Heart right ventricle (tissue), 16 donors: ENCODE results near the gene FLNA. TPM values are rescaled to one million over a fixed set of nuclear protein-coding genes. Genes with fewer than 3 reads are reported as not detected.

ENCODE experiments used
- ATAC-seq, 8 donors: fragments of 200-7000 bp; cut with Tn5 transposase; one replicate each; pipeline ENCODE4 v1.9.1; 2020; ENCODE audit warnings: mild to moderate bottlenecking in 8 of 8, moderate library complexity in 8 of 8, moderate number of reproducible peaks in 1 of 8
- DNase-seq, 2 donors: peaks; one replicate each; pipeline ENCODE4 v3.0.0-alpha.2; 2020
- H3K27ac ChIP-seq, 10 donors: fragments of 200-600 bp; sonication (generic) in 2 of 10; one replicate each; pipeline versions ENCODE4 v1.5.0 to v1.8.0; 2020 to 2022; ENCODE audit warnings: mild to moderate bottlenecking in 3 of 10
- H3K27me3 ChIP-seq, 7 donors: fragments of 200-600 bp; one replicate each; pipeline ENCODE4 v1.8.0; 2021 to 2022; ENCODE audit warnings: mild to moderate bottlenecking in 2 of 7
- H3K36me3 ChIP-seq, 9 donors: fragments of 200-600 bp; sonication (generic) in 1 of 9; one replicate each; pipeline versions ENCODE4 v1.5.0 to v1.8.0; 2020 to 2022; ENCODE audit warnings: mild to moderate bottlenecking in 2 of 9
- H3K4me1 ChIP-seq, 9 donors: fragments of 200-600 bp; sonication (generic) in 1 of 9; one replicate each; pipeline versions ENCODE4 v1.5.0 to v1.8.0; 2020 to 2022; ENCODE audit warnings: mild to moderate bottlenecking in 4 of 9
- H3K4me3 ChIP-seq, 10 donors: fragments of 200-600 bp; sonication (generic) in 2 of 10; one replicate each; pipeline versions ENCODE4 v1.5.0 to v1.8.0; 2020 to 2022; ENCODE audit warnings: mild to moderate bottlenecking in 7 of 10, moderate library complexity in 2 of 10
- H3K9me3 ChIP-seq, 11 donors: fragments of 200-600 bp in 10 of 11; sonication (generic) in 2 of 11; one replicate each; pipeline versions ENCODE4 v1.5.0 to v1.8.0; 2013 to 2022; ENCODE audit warnings: mild to moderate bottlenecking in 2 of 11, control low read depth in 1 of 11, moderate library complexity in 1 of 11
- WGBS, 2 donors: extraction: QIAGEN DNeasy Blood & Tissue Kit; methylation state at CpG; one replicate each; pipeline ENCODE4 v1.1.7; 2013; ENCODE audit warnings: inconsistent platforms in 1 of 2; 5-methylcytosine and 5-hydroxymethylcytosine counted together
- intact Hi-C, 10 donors: fragments of 100-400 bp; cut with DNase I; formaldehyde crosslinking; loops; one replicate each; pipeline versions ENCODE4 v1.11.1 to v1.14.2; 2022
- polyA plus RNA-seq, 2 donors: library from polyadenylated mRNA; stranded (reverse); fragments of 200-250 nt; gene quantifications; one replicate each; pipeline ENCODE4 v1.2.3, GENCODE V29; 2013
- total RNA-seq, 10 donors: library from RNA; stranded (reverse); fragmentation: NEBNext Ultra II Directional in 3 of 10; extraction: Animal tissue kit (Norgen Biotek cat#: 25700) in 3 of 10; gene quantifications; one replicate each; pipeline versions ENCODE4 v1.2.1 to v1.2.4, GENCODE V29; 2021 to 2023
- TF ChIP-seq, protein P1 (sequence below), 9 donors: fragments of 200-600 bp; sonication (generic) in 2 of 9; IDR thresholded peaks; one replicate each; pipeline versions ENCODE4 v1.5.0 to v1.8.0; 2021 to 2022; ENCODE audit warnings: antibody characterized with exemption in 9 of 9, mild to moderate bottlenecking in 5 of 9, moderate library complexity in 1 of 9
- donor health status: Arrhythmogenic right ventricular cardiomyopathy.
- donor health status: ischemic (EF 13 %, LVEDD 7.1; RV severe dilation, severe dysfunction).
- donor health status: healthy with polysubstance abuse.
- donor health status: DM: no; HTN: yes; CAD: no.
- donor health status: DM: no; HTN: no; CAD: no.
- donor health status: ischemic (EF 25% LVEDD 6.9; RV normal size, moderate dysfunction).
- donor health status: ischemic (EF 25% LVEDD 5.7; RV mildly dilated, moderate dysfunction).
- donor health status: healthy.
- donor health status: DM: yes; HTN: yes; CAD: no.
- donor health status: Ischemic cardiomyopathy.
- donor health status: ischemic (EF 35%, LVEDD 5.7; RV mildly dilated, moderate dysfunction).
- donor health status: nonischemic (EF 11% LVEDD 7.7; RV severe dilation, severe dysfunction).
- donor health status: DM: yes; HTN: yes; CAD: no.
- donor health status: PGD.
- donor health status: ischemic (EF 29% LVEDD 5.4; RV normal size, mild dysfunction).
- donor health status: nonischemic (EF 23%, LVEDD 6.1; RV moderate dilation, normal function).

FLNA gene
- total and polyA plus RNA-seq, 12 donors, result 139 to 442 (median 199) TPM

- 76% methylated on average over 17 to 24 of the region's 24 CpGs for WGBS, 2 donors
- no peaks in the 10 kb centered on the region for H3K27me3 ChIP-seq
- intact Hi-C loops, result no loop called here
- H3K4me3 ChIP-seq, result no peak overlapping the region
- no peak for DNase-seq
- H3K36me3 ChIP-seq, result peaks cover 0 to 100% (median 43%) of the 10 kb centered on the region in 9 donors
- no peak overlapping the region for H3K27ac ChIP-seq
- H3K9me3 ChIP-seq, result no peaks in the 10 kb centered on the region
- TF ChIP-seq, protein P1, sequence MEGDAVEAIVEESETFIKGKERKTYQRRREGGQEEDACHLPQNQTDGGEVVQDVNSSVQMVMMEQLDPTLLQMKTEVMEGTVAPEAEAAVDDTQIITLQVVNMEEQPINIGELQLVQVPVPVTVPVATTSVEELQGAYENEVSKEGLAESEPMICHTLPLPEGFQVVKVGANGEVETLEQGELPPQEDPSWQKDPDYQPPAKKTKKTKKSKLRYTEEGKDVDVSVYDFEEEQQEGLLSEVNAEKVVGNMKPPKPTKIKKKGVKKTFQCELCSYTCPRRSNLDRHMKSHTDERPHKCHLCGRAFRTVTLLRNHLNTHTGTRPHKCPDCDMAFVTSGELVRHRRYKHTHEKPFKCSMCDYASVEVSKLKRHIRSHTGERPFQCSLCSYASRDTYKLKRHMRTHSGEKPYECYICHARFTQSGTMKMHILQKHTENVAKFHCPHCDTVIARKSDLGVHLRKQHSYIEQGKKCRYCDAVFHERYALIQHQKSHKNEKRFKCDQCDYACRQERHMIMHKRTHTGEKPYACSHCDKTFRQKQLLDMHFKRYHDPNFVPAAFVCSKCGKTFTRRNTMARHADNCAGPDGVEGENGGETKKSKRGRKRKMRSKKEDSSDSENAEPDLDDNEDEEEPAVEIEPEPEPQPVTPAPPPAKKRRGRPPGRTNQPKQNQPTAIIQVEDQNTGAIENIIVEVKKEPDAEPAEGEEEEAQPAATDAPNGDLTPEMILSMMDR (IDR thresholded peaks at IDR 0.05), result no peak
- peaks cover 0 to 31% (median 6%) of the 10 kb centered on the region in 9 donors for H3K4me1 ChIP-seq
- ATAC-seq, result no peak
Observed at GRCh38 chrX:154353172-154353843, 21.1 kb downstream of the FLNA start.

- intact Hi-C loops, result no loop called here
Observed at GRCh38 chrX:154352466-154352865, 22.0 kb downstream of the FLNA start.

DNA sequence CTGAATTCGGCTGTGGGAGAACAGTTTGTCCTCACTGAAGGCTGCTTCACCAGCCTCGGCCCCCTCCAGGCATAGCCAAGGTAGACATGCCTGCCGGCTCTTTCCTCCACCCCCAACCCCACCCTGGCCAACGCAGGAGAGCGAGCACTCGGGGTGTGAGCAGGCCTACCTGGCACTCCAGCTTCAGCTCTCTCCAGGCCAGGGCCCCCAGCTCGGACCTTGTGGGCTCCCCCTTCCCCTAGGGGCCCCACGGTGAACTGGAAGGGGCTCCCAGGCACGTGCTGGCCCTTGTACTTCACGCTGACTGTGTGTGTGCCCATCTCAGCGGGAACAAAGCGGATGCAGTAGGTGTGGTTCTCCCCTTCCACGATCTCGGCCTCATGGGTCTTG is 22.4 kb downstream of the FLNA start:
- Histone ChIP-seq H3K4me3 (no peak overlapping the region), H3K27ac (peak overlapping the region in 2 of 10 donors; percentile 13 to 56), H3K9me3 (no peaks in the 10 kb centered on the region), H3K4me1 (peaks cover 0 to 36% (median 3%) of the 10 kb centered on the region in 9 donors), H3K27me3 (no peaks in the 10 kb centered on the region), H3K36me3 (peaks cover 0 to 90% (median 32%) of the 10 kb centered on the region in 9 donors)
- intact Hi-C loops, result no loop called here
- TF ChIP-seq, protein P1 (IDR thresholded peaks at IDR 0.05), result no peak
- DNase-seq, result no peak
- ATAC-seq, result no peak
- WGBS, 2 donors, result 66 to 67% methylated on average over 14 of the region's 14 CpGs

More at GRCh38 chrX:154352466-154352865, 22.0 kb downstream of the FLNA start:
- TF ChIP-seq, protein P1 (IDR thresholded peaks at IDR 0.05), result no peak
- H3K27me3 ChIP-seq, result no peaks in the 10 kb centered on the region
- DNase-seq (no peak), ATAC-seq (no peak)
- H3K36me3 ChIP-seq, result peaks cover 0 to 94% (median 34%) of the 10 kb centered on the region in 9 donors
- H3K9me3 ChIP-seq, result no peaks in the 10 kb centered on the region
- peaks cover 0 to 32% (median 3%) of the 10 kb centered on the region in 9 donors for H3K4me1 ChIP-seq
- H3K4me3 ChIP-seq, result no peak overlapping the region
- peak overlapping the region in 1 of 10 donors; percentile 56 for H3K27ac ChIP-seq
- 74% methylated on average over 13 of the region's 13 CpGs for WGBS, 2 donors

DNA sequence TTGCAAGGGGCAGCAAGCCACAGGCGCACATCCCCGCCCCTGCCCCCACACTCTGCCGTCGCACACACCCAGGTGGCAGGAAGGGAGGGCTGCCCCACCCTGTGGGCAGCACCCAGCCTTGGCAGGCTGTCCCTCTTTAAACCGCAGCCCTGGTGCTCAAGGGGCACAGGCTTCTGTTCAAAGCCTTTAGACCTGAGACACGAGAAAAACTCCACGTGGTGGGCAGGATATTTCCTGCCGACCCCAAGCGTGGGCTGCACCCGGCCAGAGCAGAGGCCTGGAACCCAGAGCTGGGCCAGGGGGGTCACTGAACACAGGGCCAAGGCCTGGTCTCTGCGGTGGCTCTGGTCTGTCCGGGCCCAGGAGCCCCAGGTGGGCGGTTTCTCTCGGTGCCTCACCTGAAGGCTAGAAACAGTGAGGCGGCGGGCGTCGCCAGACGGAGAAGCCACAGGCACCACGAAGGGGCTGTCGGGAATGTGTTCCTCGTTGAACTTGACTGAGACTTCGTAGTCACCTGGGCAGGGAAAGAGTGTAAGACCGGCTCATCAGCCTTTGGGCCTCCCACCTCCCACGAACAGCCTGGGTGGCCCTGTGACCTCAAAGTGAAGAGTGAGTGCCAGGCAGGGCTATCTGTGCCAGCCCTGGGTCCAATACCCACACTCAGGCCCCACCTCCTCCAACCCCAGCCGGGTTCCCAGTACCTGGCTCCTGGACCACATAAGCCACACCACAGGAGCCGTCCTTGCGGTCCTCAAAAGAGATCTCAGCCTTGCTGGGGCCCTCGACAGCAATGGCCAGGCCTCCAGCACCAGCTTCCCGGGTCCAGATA is 23.0 kb downstream of the FLNA start:
- H3K36me3 ChIP-seq, result peaks cover 0 to 83% (median 32%) of the 10 kb centered on the region in 9 donors

More for the DNA sequence above, 23.0 kb downstream of the FLNA start:
- H3K4me3 ChIP-seq, result no peak overlapping the region
- DNase-seq (no peak), ATAC-seq (no peak)
- 63 to 65% methylated on average over 20 to 30 of the region's 30 CpGs for WGBS, 2 donors
- H3K9me3 ChIP-seq, result no peaks in the 10 kb centered on the region
- H3K27ac ChIP-seq, result peak overlapping the region in 2 of 10 donors; percentile 13 to 56
- intact Hi-C loops, result no loop called here
- TF ChIP-seq, protein P1 (IDR thresholded peaks at IDR 0.05), result no peak
- H3K4me1 ChIP-seq, result peaks cover 0 to 33% (median 3%) of the 10 kb centered on the region in 9 donors
- no peaks in the 10 kb centered on the region for H3K27me3 ChIP-seq
